HTR-8/SVneo (cell line): ENCODE measurements around the gene BCL7A.
"Not testable (repeated sequence)": the region's sequence is repeated elsewhere in the genome, so short reads cannot be mapped to it uniquely, and the experiment has no call there.

Source experiments
- DNase-seq: peaks from one replicate; pipeline ENCODE4 v3.0.0; 2011; ENCODE audit warnings: low spot score, mixed read lengths; ENCODE audit not compliant: insufficient read length
- FAIRE-seq: peaks from 2 replicates; lab custom pipeline; 2011; peaks lifted over from hg19 to GRCh38; lab: Jason Lieb, UNC

BCL7A gene

DNA sequence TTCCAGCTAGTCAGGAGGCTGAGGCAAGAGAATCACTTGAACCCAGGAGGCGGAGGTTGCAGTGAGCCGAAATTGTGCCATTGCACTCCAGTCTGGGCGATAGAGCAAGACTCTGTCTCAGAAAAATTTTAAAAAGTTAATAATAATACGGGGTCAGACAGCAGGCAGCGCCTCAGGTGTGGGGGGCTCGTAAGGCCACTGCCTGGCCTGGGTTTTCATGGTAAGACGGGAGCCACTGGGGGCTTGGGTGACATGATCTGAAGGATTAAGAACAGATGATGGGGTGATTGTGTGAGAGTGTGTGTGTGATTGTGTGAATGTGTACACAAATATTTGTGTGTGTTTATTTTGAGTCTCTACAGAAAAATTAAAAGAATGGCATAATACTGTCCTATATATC lies 23.6 kb downstream of the BCL7A start:
- no peak for FAIRE-seq
- DNase-seq: no peak

DNA sequence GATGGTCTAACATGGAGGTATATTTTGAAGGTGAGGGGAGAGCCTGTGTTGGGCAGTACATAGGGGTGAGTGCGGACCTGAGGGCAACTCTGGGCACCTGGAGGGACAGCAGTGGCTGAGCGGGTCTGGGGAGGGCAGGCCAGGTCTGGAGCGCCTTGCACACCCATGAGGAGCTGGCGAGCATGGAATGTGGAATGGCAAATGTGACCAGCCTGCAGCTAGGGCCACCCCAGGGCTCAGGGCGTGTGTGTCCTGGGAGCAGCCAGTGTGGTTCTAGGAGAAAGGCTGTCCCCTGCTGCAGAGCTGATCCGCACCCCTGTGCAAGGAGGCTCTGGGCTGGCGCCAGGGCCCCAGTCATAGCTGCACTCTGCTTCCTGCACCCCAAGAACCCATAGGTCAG lies 24.5 kb downstream of the BCL7A start:
- FAIRE-seq (no peak), DNase-seq (no peak)

DNA sequence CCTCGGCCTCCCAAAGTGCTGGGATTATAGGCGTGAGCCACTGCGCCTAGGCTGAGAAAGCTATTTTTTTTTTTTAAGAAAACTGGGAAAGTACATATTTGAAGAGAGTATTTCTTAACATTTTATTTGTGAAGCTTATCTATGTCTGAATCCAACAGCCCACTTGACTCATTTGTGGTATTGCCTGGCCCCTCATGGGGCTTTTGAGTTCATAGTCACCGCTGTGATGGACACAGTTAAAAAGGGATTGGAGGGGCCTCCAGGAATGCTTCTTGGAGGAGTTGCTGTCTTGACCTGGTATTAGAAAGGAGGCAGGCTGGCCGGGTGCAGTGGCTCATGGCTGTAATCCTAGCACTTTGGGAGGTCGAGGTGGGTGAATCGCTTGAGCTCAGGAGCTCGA lies 26.5 kb downstream of the BCL7A start:
- no peak for DNase-seq
- FAIRE-seq: no peak

DNA sequence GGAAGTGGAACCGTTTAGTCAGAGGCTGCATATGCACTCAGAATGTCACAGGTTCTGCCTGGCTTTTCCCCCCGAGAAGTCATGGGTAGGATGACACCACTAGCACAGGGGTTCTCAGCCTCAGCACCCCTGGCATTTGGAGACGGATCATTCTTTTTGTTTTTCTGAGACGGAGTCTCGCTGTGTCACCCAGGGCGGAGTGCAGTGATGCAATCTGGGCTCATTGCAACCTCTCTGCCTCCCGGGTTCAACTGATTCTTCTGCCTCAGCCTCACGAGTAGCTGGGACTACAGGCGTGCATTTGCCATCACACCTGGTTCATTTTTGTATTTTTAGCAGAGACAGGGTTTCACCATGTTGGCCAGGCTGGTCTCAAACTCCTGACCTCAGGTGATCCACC lies 28.1 kb downstream of the BCL7A start:
- DNase-seq (no peak), FAIRE-seq (no peak)

DNA sequence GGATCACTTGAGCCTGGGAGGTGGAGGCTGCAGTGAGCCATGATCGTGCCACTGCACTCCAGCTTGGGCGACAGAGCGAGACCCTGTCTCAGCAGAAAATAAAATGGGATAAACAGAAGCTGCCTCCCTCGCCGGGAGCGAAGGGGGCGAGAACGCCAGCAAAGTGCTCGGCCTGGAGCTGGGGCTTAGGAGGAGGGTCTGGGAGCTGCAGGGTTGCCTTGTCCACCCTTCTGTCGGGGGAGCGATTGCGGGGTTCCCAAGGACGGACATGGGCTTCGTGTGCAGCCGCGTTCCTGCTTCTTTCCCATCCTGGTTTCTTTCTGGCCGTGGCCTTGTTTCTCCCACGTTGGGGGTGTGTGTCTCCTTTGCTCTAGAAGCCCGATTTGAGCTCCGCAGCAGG lies 29.0 kb downstream of the BCL7A start:
- no peak for FAIRE-seq
- no peak for DNase-seq

DNA sequence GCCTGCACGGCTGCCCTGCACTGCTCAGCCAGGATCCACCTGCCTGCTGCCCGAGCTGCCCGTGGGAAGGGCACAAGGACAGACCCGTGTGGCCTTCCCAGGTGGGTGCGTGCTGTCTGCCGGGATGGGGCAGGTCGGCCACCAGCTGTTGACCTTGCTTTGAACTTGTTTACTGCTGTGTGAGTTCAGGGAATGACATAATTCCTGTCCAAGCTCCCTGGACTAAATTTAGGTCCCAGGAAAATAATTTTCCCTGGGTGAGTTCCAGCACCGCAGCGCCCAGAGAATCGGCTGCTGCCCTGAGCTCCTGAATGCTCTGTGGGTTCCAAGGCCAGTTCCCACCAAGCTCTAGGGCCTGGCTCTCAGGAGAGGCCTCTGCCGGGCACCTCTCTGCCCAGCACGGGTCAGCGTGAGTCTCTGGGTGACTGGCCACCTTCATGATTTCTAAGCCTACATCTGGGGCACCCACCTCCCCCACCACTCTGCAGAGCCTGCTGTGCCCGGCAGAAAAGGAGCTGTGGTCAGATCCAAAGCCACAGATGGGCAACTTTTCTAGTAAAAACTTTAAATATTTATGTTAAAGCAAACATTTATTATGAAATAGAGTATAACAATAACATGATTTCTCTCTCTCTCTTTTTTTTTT lies 29.7 kb downstream of the BCL7A start:
- FAIRE-seq (no peak), DNase-seq (no peak)

DNA sequence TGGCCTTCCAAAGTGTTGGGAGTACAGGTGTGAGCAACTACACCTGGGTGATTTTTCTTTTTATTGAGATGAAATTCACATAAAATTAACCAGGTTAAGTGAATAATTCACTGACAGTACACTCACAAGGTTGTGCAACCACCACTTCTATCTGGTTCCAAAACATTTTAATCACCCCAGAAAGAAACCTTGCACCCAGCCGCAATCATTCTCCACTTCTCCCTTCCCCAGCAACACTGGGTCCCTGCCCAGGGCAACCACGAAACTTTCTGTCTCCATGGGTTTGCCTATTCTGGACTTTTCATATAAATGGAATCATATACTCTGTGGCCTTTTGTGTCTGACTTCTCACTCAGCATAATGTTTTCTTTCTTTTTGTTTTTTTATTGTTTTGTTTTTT lies 30.6 kb downstream of the BCL7A start:
- FAIRE-seq (no peak), DNase-seq (no peak)

DNA sequence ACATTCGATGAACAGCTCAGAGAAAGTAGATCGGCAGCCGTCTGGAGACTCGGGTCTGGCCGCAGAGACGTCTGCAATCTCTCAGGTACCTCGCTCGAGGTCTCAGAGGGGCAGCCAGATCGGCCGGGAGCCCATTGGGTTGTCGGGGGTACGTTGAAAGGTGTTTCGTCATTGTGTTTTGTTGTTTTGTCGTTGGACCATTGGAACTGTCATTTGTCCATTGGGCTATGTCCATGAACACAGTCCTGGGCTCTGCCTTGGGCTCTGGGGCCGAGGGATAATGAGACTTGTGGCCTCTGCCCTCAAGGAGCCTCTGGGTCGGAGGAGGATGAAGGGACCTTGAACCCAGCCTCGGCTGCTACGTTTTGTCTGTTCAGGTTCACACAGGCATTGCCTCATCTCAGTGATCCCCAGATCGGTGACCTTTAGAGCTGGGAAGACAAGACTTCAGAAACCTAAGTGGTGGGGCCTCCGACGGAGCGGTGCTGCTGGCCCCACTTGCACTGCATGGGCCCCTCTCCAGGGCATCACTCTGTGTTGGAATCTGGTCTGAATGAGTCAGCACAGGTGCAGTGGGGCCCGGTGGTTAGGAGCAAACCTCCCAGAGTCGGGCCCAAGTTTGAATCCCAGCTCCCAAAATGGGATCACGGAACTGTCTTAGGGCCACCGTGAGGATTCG lies 33.3 kb downstream of the BCL7A start:
- FAIRE-seq: no peak
- DNase-seq: no peak

DNA sequence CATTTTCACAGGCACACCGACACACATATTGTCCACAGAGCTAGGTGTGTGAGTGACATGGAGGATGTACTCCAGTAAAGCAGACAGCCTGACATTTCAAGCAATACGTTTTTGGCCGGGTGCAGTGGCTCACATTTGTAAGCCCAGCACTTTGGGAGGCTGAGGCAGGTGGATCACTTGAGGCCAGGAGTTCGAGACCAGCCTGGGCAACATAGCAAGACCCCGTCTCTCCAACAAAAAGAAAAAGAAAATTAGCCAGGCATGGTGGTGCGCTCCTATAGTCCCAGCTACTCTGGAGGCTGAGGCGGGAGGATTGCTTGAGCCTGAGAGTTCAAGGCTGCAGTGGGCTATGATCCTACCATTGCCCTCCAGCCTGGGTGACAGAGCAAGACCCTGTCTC lies 34.7 kb downstream of the BCL7A start:
- FAIRE-seq: not testable (repeated sequence)

DNA sequence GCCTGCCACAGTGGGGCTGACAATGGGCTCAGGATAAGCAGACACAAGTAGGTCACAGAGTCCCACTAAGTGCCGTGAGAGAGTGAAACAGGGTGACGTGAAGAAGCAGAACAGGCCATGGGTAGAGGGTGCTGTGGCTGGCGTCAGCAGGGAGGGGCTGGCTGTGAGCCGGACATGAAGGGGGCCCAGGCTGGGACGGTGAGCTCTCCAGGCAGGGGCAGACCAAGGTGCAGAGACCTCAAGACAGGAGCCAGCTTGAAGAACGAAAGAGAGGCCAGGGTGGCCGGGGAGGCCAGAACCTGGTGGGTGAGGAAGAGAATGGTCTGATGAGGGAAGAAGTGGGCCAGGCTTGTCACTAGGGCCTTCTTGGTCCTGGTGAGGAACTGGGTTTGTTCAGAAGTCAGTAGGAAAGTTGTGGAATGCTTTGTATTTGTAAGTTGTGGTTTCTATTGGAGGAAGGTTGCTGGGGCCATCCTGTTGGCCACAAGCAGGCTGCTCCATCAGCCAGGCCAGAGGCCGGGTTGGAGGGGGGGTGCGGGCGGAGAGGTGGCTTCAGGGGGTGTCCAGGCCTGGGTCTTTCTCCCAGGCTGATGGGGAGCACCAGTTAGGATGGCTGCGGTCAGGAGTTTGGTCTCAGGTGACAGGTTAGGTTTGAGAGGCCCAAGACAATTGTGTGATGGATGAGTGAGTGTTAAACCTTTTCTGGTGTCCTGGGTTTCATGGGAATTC lies 35.5 kb downstream of the BCL7A start:
- no peak for DNase-seq
- FAIRE-seq: no peak

More for the DNA sequence above, 34.7 kb downstream of the BCL7A start:
- not testable (repeated sequence) for DNase-seq

DNA sequence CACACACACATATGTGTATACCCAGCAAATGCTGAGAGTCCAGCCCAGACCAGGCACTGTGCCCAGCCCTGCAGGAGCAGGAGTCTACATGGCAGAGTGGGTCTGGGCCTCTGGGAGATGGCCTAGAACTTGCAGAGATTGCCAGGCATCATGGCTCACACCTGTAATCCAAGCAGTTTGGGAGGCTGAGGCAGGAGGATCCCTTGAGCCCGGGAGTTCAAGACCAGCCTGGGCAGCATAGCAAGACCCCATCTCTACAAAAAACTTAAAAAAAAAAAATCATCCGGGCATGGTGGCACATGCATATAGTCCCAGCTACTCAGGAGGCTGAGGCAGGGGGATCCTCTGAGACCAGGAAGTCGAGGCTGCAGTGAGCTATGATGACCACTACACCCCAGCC lies 36.1 kb downstream of the BCL7A start:
- DNase-seq: no peak
- FAIRE-seq: no peak

DNA sequence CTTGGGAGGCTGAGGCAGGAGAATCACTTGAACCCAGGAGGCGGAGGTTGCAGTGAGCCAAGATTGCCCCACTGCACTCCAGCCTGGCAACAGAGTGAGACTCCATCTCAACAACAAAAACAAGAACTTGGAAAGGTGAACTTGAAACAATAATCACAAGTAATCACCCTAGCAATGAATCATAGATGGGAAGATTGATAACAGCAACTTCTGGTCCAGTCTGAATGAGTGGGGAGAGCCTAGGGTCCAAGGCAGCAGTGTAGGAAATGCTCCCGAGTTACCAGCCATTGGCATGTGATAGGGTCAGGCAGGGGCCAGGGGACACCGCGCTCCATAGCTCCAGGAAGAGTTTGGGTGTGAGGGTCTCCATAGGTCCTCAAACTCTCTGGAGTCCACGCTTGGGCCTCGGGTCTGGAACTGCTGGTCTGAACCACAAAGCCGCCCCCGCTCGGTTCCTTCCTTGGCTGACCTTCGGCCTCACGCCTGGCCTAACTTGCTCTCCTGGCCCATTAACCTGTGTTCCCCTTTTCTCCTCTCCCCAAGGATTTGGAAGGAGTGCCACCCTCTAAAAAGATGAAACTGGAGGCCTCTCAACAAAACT lies 37.0 kb downstream of the BCL7A start:
- no peak for FAIRE-seq
- no peak for DNase-seq

DNA sequence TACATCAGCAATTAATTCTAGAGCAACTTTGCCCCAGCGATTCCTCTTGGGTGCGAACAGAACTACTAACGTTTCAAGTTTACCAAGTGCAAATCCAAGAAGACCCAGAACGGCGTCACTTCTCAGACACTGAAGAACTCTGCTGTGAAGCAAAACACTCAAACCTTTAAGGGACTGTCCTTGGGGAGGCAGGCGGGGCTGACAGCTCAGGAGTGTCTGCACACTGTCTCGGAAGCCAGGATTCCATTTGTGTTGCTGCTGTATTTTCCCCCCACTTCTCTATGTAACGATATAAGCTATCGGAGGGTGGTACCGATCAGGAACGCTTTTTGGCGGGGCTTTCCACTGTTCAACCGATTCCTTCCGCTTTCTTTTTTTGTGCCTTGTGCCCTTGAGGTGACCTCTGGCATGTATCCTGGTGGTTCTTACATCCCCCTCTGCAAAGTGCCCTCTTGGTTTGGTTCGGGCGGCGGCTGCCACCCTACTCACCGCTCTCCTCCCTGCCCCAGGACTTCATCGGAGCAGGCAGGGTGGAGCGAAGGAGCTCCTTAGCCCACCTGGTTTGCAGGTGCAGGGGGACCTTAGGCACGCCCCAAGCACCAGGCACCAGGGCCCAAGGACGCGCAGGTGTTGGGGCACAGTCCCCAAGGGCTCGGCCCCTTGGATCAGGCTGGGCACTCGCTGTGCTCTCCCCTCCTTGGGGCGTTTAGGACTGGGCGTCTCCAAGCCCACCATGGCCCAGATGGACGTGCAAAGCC lies 37.7 kb downstream of the BCL7A start:
- DNase-seq (no peak), FAIRE-seq (no peak)

DNA sequence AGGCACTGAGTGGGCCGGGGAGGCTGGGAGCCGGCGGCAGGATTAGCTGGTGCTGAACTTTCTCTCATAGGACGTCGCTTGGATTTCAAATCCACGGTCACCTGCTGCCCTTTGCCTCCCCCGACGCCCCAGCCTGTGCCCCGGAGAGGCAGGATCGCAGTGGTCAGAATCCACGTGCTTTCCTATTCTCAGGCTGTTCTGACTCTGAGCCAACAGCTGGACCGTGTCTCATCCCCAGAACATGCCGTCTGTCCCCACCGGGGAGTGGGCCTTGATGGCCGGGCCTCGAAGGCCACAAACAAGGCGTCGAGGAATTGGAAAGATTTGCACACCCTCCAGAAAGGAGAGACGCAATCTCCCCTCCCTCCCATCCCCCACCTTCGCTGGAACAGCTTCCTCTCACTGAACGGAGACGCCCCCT lies 38.4 kb downstream of the BCL7A start:
- DNase-seq: no peak
- FAIRE-seq: no peak

DNA sequence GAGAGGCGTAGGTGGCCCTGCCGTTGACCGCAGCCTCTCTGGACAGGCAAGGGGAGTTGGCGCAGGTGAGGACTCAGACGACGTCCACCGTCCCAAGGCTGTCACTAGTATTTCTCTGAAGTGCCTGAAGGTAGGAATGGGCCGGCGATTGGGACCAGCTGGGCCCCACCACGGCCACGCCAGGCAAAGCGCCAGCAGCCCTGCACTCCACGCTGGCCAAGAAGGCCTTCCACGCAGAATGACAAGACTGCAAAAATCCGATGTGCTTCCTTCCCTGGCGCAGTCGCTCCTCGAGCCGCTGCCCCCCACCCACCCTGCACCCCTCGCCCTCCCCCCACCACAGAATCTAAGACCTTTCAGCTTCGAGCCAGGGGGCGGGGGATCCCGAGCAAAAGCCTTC lies 39.6 kb downstream of the BCL7A start:
- DNase-seq (no peak), FAIRE-seq (no peak)

DNA sequence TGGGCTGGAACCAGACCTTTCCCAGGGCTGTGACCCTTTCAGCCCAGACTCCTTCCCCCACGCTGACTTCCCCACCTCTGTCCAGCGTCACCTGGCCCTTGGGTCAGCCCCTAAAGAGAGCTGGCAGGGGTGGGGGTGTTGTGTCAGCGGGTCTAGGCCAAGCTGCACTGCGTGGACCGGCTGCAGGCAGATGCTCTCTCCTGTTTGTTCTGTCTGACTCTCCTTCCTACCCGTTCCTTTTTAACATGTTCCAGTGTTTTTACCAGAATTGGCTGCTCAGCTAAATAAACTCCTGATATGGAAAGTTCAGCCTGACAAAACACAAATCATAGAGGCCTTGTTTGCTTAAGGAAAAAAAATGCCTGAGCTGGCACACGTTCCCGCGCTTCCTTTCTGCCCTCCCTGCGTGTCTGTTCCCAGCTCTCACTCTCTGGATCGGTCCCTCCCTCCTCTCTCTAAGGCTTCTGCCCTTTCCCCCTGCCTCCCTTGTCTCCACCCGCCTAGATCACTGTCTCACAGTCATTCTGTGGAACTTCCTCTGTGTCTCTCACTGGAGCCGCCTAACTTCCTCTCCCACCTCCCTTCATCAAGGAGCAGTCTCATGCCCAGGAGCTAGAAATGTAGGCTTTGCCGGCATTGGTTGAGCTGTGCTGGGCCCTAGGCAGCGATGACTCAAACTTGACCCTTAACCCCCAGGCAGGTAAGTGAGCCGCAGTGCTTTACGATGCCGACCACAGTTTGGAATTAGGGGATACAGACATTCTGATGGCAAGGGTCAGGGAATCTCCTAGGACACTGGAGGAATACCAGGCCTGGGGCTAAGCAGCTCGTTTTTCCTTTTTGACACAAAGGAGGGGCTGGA lies 41.4 kb downstream of the BCL7A start:
- FAIRE-seq (no peak), DNase-seq (peak; percentile 63)

DNA sequence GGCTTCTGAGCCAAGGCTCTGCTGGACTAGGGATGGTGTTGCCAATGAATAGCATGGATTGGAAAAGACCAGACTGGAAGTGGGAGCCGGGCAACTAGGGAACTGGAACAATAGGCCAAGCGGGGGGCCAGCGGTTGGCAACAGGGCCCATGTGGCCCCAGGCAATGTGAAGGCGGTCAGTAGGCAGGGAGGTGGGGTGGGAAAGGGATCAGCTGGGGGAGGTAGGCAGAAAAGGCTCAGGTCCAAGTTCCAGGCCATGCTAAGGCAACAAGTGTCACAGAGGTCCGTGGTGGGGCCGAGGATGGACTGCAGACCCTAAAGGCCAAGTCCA lies 42.0 kb downstream of the BCL7A start:
- FAIRE-seq: no peak
- no peak for DNase-seq

DNA sequence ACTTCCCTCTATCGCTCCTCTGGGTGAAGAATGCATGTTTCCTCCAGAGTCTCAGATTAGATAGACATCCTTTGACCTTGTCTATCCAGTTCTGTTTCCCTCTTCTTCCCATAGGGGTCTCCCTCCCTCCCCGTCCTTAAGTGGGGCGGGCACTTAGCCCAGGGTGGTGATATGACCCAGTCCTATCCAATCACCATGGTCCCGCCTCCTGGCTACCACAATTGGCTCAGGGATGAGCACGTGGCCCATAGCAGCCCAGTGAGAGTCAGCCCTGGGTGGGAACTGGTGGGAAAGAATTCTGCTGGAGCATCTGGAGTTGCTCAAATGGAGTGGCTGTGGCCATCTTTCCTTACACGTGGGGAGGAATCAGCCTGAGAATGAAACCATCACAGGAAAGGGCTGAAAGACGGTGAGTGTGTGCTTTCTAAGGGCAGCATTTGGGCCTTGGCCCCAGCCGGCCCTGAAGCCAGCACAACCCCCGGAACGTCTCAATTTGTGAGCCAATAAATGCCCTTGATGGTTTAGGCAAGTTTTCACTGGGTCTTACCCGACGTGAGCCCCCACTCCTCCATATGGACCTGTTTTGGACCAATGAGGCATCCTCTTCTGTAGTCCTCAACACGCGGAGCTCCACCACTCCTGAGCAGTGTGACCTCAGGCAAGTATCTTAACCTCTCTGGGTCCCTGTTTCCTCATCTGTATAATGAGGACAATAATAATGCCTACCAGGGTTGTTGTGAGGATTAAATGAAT lies 42.5 kb downstream of the BCL7A start:
- FAIRE-seq: peak; percentile 88
- peak; percentile 95 for DNase-seq
